ENCODE measurements around the gene KCNQ5.

KCNQ5 gene

GRCh38 chr6:72946774-72947173, 324.9 kb downstream of the KCNQ5 start:
- no peaks in the 10 kb centered on the region for H3K27me3 ChIP-seq (ENCODE audit: control insufficient read depth in 5 of 5, insufficient read depth in 4 of 5, low read length in 5 of 5)
- H3K4me3 ChIP-seq (ENCODE audit: low read depth in 1 of 5, low read length in 5 of 5) = no peak overlapping the region
- no peaks in the 10 kb centered on the region for H3K9me3 ChIP-seq (ENCODE audit: control insufficient read depth in 5 of 5, low read length in 5 of 5)
- no peaks in the 10 kb centered on the region for H3K36me3 ChIP-seq (ENCODE audit: control insufficient read depth in 5 of 5, insufficient read depth in 5 of 5, low read length in 5 of 5)
- H3K4me1 ChIP-seq (ENCODE audit: control insufficient read depth in 5 of 5, insufficient read depth in 5 of 5, low read length in 5 of 5) = no peaks in the 10 kb centered on the region
- no peak overlapping the region for H3K27ac ChIP-seq (ENCODE audit: low read depth, low read length)
- H3K9ac ChIP-seq (ENCODE audit: low read length in 5 of 5) = no peak overlapping the region

GRCh38 chr6:72947534-72947933, 325.7 kb downstream of the KCNQ5 start:
- H3K9ac ChIP-seq (ENCODE audit: low read length in 5 of 5) = no peak overlapping the region
- no peaks in the 10 kb centered on the region for H3K4me1 ChIP-seq (ENCODE audit: control insufficient read depth in 5 of 5, insufficient read depth in 5 of 5, low read length in 5 of 5)
- H3K9me3 ChIP-seq (ENCODE audit: control insufficient read depth in 5 of 5, low read length in 5 of 5) = no peaks in the 10 kb centered on the region
- H3K4me3 ChIP-seq (ENCODE audit: low read depth in 1 of 5, low read length in 5 of 5) = no peak overlapping the region
- H3K36me3 ChIP-seq (ENCODE audit: control insufficient read depth in 5 of 5, insufficient read depth in 5 of 5, low read length in 5 of 5) = no peaks in the 10 kb centered on the region
- H3K27ac ChIP-seq (ENCODE audit: low read depth, low read length) = no peak overlapping the region
- H3K27me3 ChIP-seq (ENCODE audit: control insufficient read depth in 5 of 5, insufficient read depth in 4 of 5, low read length in 5 of 5) = no peaks in the 10 kb centered on the region

GRCh38 chr6:72948153-72948552, 326.3 kb downstream of the KCNQ5 start:
- Histone ChIP-seq H3K27ac (ENCODE audit: low read depth, low read length) (no peak overlapping the region), H3K4me3 (ENCODE audit: low read depth in 1 of 5, low read length in 5 of 5) (no peak overlapping the region), H3K36me3 (ENCODE audit: control insufficient read depth in 5 of 5, insufficient read depth in 5 of 5, low read length in 5 of 5) (no peaks in the 10 kb centered on the region), H3K27me3 (ENCODE audit: control insufficient read depth in 5 of 5, insufficient read depth in 4 of 5, low read length in 5 of 5) (no peaks in the 10 kb centered on the region), H3K9ac (ENCODE audit: low read length in 5 of 5) (no peak overlapping the region), H3K9me3 (ENCODE audit: control insufficient read depth in 5 of 5, low read length in 5 of 5) (no peaks in the 10 kb centered on the region), H3K4me1 (ENCODE audit: control insufficient read depth in 5 of 5, insufficient read depth in 5 of 5, low read length in 5 of 5) (no peaks in the 10 kb centered on the region)

GRCh38 chr6:72950114-72950860, 328.4 kb downstream of the KCNQ5 start:
- no peak overlapping the region for H3K9ac ChIP-seq (ENCODE audit: low read length in 5 of 5)
- H3K36me3 ChIP-seq (ENCODE audit: control insufficient read depth in 5 of 5, insufficient read depth in 5 of 5, low read length in 5 of 5) = no peaks in the 10 kb centered on the region
- H3K4me1 ChIP-seq (ENCODE audit: control insufficient read depth in 5 of 5, insufficient read depth in 5 of 5, low read length in 5 of 5) = no peaks in the 10 kb centered on the region
- no peaks in the 10 kb centered on the region for H3K9me3 ChIP-seq (ENCODE audit: control insufficient read depth in 5 of 5, low read length in 5 of 5)
- H3K27me3 ChIP-seq (ENCODE audit: control insufficient read depth in 5 of 5, insufficient read depth in 4 of 5, low read length in 5 of 5) = no peaks in the 10 kb centered on the region
- no peak overlapping the region for H3K27ac ChIP-seq (ENCODE audit: low read depth, low read length)
- H3K4me3 ChIP-seq (ENCODE audit: low read depth in 1 of 5, low read length in 5 of 5) = no peak overlapping the region

GRCh38 chr6:72952808-72953630, 331.2 kb downstream of the KCNQ5 start:
- Histone ChIP-seq H3K9me3 (ENCODE audit: control insufficient read depth in 5 of 5, low read length in 5 of 5) (no peaks in the 10 kb centered on the region), H3K36me3 (ENCODE audit: control insufficient read depth in 5 of 5, insufficient read depth in 5 of 5, low read length in 5 of 5) (no peaks in the 10 kb centered on the region), H3K9ac (ENCODE audit: low read length in 5 of 5) (no peak overlapping the region), H3K27ac (ENCODE audit: low read depth, low read length) (no peak overlapping the region), H3K4me1 (ENCODE audit: control insufficient read depth in 5 of 5, insufficient read depth in 5 of 5, low read length in 5 of 5) (no peaks in the 10 kb centered on the region), H3K27me3 (ENCODE audit: control insufficient read depth in 5 of 5, insufficient read depth in 4 of 5, low read length in 5 of 5) (no peaks in the 10 kb centered on the region), H3K4me3 (ENCODE audit: low read depth in 1 of 5, low read length in 5 of 5) (no peak overlapping the region)

GRCh38 chr6:72953971-72954381, 332.1 kb downstream of the KCNQ5 start:
- H3K36me3 ChIP-seq (ENCODE audit: control insufficient read depth in 5 of 5, insufficient read depth in 5 of 5, low read length in 5 of 5) = no peaks in the 10 kb centered on the region
- H3K27ac ChIP-seq (ENCODE audit: low read depth, low read length) = no peak overlapping the region
- no peak overlapping the region for H3K9ac ChIP-seq (ENCODE audit: low read length in 5 of 5)
- H3K27me3 ChIP-seq (ENCODE audit: control insufficient read depth in 5 of 5, insufficient read depth in 4 of 5, low read length in 5 of 5) = no peaks in the 10 kb centered on the region
- no peaks in the 10 kb centered on the region for H3K9me3 ChIP-seq (ENCODE audit: control insufficient read depth in 5 of 5, low read length in 5 of 5)
- no peak overlapping the region for H3K4me3 ChIP-seq (ENCODE audit: low read depth in 1 of 5, low read length in 5 of 5)
- H3K4me1 ChIP-seq (ENCODE audit: control insufficient read depth in 5 of 5, insufficient read depth in 5 of 5, low read length in 5 of 5) = no peaks in the 10 kb centered on the region

GRCh38 chr6:72954716-72955115, 332.9 kb downstream of the KCNQ5 start:
- H3K9ac ChIP-seq (ENCODE audit: low read length in 5 of 5) = no peak overlapping the region
- H3K4me1 ChIP-seq (ENCODE audit: control insufficient read depth in 5 of 5, insufficient read depth in 5 of 5, low read length in 5 of 5) = no peaks in the 10 kb centered on the region
- no peaks in the 10 kb centered on the region for H3K9me3 ChIP-seq (ENCODE audit: control insufficient read depth in 5 of 5, low read length in 5 of 5)
- H3K27me3 ChIP-seq (ENCODE audit: control insufficient read depth in 5 of 5, insufficient read depth in 4 of 5, low read length in 5 of 5) = no peaks in the 10 kb centered on the region
- H3K4me3 ChIP-seq (ENCODE audit: low read depth in 1 of 5, low read length in 5 of 5) = no peak overlapping the region
- H3K36me3 ChIP-seq (ENCODE audit: control insufficient read depth in 5 of 5, insufficient read depth in 5 of 5, low read length in 5 of 5) = no peaks in the 10 kb centered on the region
- no peak overlapping the region for H3K27ac ChIP-seq (ENCODE audit: low read depth, low read length)

- Histone ChIP-seq H3K4me1 (ENCODE audit: control insufficient read depth in 5 of 5, insufficient read depth in 5 of 5, low read length in 5 of 5) (no peaks in the 10 kb centered on the region), H3K9me3 (ENCODE audit: control insufficient read depth in 5 of 5, low read length in 5 of 5) (no peaks in the 10 kb centered on the region), H3K4me3 (ENCODE audit: low read depth in 1 of 5, low read length in 5 of 5) (no peak overlapping the region), H3K9ac (ENCODE audit: low read length in 5 of 5) (no peak overlapping the region), H3K27me3 (ENCODE audit: control insufficient read depth in 5 of 5, insufficient read depth in 4 of 5, low read length in 5 of 5) (no peaks in the 10 kb centered on the region), H3K36me3 (ENCODE audit: control insufficient read depth in 5 of 5, insufficient read depth in 5 of 5, low read length in 5 of 5) (no peaks in the 10 kb centered on the region), H3K27ac (ENCODE audit: low read depth, low read length) (no peak overlapping the region)
These were observed 333.8 kb downstream of the KCNQ5 start for GRCh38 chr6:72955666-72956065.

- H3K9ac ChIP-seq (ENCODE audit: low read length in 5 of 5) = no peak overlapping the region
- H3K27ac ChIP-seq (ENCODE audit: low read depth, low read length) = no peak overlapping the region
- no peaks in the 10 kb centered on the region for H3K27me3 ChIP-seq (ENCODE audit: control insufficient read depth in 5 of 5, insufficient read depth in 4 of 5, low read length in 5 of 5)
These were observed 334.4 kb downstream of the KCNQ5 start for GRCh38 chr6:72956272-72956671.

GRCh38 chr6:72959821-72960220, 338.0 kb downstream of the KCNQ5 start:
- Histone ChIP-seq H3K9ac (ENCODE audit: low read length in 5 of 5) (no peak overlapping the region), H3K9me3 (ENCODE audit: control insufficient read depth in 5 of 5, low read length in 5 of 5) (no peaks in the 10 kb centered on the region), H3K4me1 (ENCODE audit: control insufficient read depth in 5 of 5, insufficient read depth in 5 of 5, low read length in 5 of 5) (no peaks in the 10 kb centered on the region), H3K27me3 (ENCODE audit: control insufficient read depth in 5 of 5, insufficient read depth in 4 of 5, low read length in 5 of 5) (no peaks in the 10 kb centered on the region), H3K4me3 (ENCODE audit: low read depth in 1 of 5, low read length in 5 of 5) (no peak overlapping the region), H3K27ac (ENCODE audit: low read depth, low read length) (no peak overlapping the region), H3K36me3 (ENCODE audit: control insufficient read depth in 5 of 5, insufficient read depth in 5 of 5, low read length in 5 of 5) (no peaks in the 10 kb centered on the region)

More at GRCh38 chr6:72956272-72956671, 334.4 kb downstream of the KCNQ5 start:
- H3K4me1 ChIP-seq (ENCODE audit: control insufficient read depth in 5 of 5, insufficient read depth in 5 of 5, low read length in 5 of 5) = no peaks in the 10 kb centered on the region
- H3K36me3 ChIP-seq (ENCODE audit: control insufficient read depth in 5 of 5, insufficient read depth in 5 of 5, low read length in 5 of 5) = no peaks in the 10 kb centered on the region
- H3K9me3 ChIP-seq (ENCODE audit: control insufficient read depth in 5 of 5, low read length in 5 of 5) = no peaks in the 10 kb centered on the region
- H3K4me3 ChIP-seq (ENCODE audit: low read depth in 1 of 5, low read length in 5 of 5) = no peak overlapping the region

All from subcutaneous abdominal adipose tissue (tissue), 5 donors.